Mesenchymal stem cell (in vitro differentiated cells and primary cell): ENCODE data around the gene PGAM5.
A peak's percentile ranks its signal among the peaks of the same experiment; 100 is the strongest.

ENCODE experiments used
- DNase-seq: peaks from one replicate; pipeline ENCODE4 v3.0.0-alpha.2; 2013
- H2AFZ ChIP-seq: one replicate; pipeline ENCODE4 v1.6.1; 2013; ENCODE audit warnings: low read depth, mild to moderate bottlenecking, control low read depth, inconsistent platforms, low read length, moderate library complexity
- H2AK5ac ChIP-seq: 2 replicates; pipeline ENCODE4 v1.6.1; 2013; ENCODE audit warnings: low read length, moderate library complexity, mild to moderate bottlenecking, inconsistent platforms; ENCODE audit not compliant: severe bottlenecking
- H2BK120ac ChIP-seq: one replicate; pipeline ENCODE4 v1.6.1; 2013; ENCODE audit warnings: low read depth, mild to moderate bottlenecking, inconsistent platforms, low read length, moderate library complexity
- H2BK12ac ChIP-seq, 2 experiments: one replicate each; pipeline ENCODE4 v1.6.1; 2013; ENCODE audit warnings: inconsistent platforms in 2 of 2, low read length in 2 of 2, mild to moderate bottlenecking in 2 of 2, moderate library complexity in 2 of 2, control low read depth in 1 of 2
- H2BK15ac ChIP-seq: one replicate; pipeline ENCODE4 v1.6.1; 2013; ENCODE audit warnings: mild to moderate bottlenecking, low read depth, inconsistent platforms; ENCODE audit not compliant: poor library complexity, severe bottlenecking
- H2BK5ac ChIP-seq: 2 replicates; pipeline ENCODE4 v1.6.1; 2013; ENCODE audit warnings: low read depth, mild to moderate bottlenecking, low read length, control low read depth, inconsistent platforms; ENCODE audit not compliant: poor library complexity, severe bottlenecking
- H3K14ac ChIP-seq, 2 experiments: one replicate each; pipeline ENCODE4 v1.6.1; 2013; ENCODE audit warnings: inconsistent platforms in 2 of 2, low read length in 2 of 2, control low read depth in 1 of 2, mild to moderate bottlenecking in 1 of 2, moderate library complexity in 1 of 2
- H3K18ac ChIP-seq, 2 experiments: one replicate each; pipeline ENCODE4 v1.6.1; 2013; ENCODE audit warnings: inconsistent platforms in 2 of 2, low read length in 2 of 2, control low read depth in 1 of 2, low read depth in 1 of 2, mild to moderate bottlenecking in 1 of 2
- H3K23ac ChIP-seq, 2 experiments: one replicate each; pipeline ENCODE4 v1.6.1; 2013; ENCODE audit warnings: inconsistent platforms in 2 of 2, low read length in 2 of 2, mild to moderate bottlenecking in 2 of 2, moderate library complexity in 2 of 2, control low read depth in 1 of 2
- H3K27ac ChIP-seq: 2 replicates; pipeline ENCODE4 v1.5.1; 2013; ENCODE audit warnings: mild to moderate bottlenecking, moderate library complexity, low read length, control low read depth, inconsistent platforms; ENCODE audit not compliant: poor library complexity, severe bottlenecking
- H3K27me3 ChIP-seq, 2 experiments: 2 replicates each; pipeline versions ENCODE4 v1.6.1 to v1.7.0; 2013; ENCODE audit warnings: low read length in 2 of 2, mild to moderate bottlenecking in 2 of 2, moderate library complexity in 2 of 2, control low read depth in 1 of 2, inconsistent platforms in 1 of 2; ENCODE audit not compliant: control insufficient read depth in 1 of 2, insufficient read depth in 1 of 2
- H3K36me3 ChIP-seq, 2 experiments: 2 replicates each; pipeline versions ENCODE4 v1.6.1 to v1.7.0; 2013; ENCODE audit warnings: low read length in 2 of 2, control low read depth in 1 of 2, inconsistent platforms in 1 of 2, low read depth in 1 of 2, mild to moderate bottlenecking in 1 of 2; ENCODE audit not compliant: insufficient read depth in 2 of 2, control insufficient read depth in 1 of 2
- H3K4ac ChIP-seq, 2 experiments: one replicate each; pipeline ENCODE4 v1.6.1; 2013; ENCODE audit warnings: inconsistent platforms in 2 of 2, low read length in 2 of 2, mild to moderate bottlenecking in 2 of 2, moderate library complexity in 2 of 2, control low read depth in 1 of 2, low read depth in 1 of 2
- H3K4me1 ChIP-seq: 2 replicates; pipeline ENCODE4 v1.6.1; 2013; ENCODE audit warnings: low read depth, low read length, control low read depth; ENCODE audit not compliant: control insufficient read depth, insufficient read depth
- H3K4me2 ChIP-seq: 2 replicates; pipeline ENCODE4 v1.6.1; 2013; ENCODE audit warnings: low read length, mild to moderate bottlenecking, inconsistent platforms; ENCODE audit not compliant: poor library complexity, severe bottlenecking
- H3K4me3 ChIP-seq, 2 experiments: 2 replicates each; pipeline versions ENCODE4 v1.5.1 to v1.7.0; 2013; ENCODE audit warnings: low read length in 2 of 2, mild to moderate bottlenecking in 2 of 2, control low read depth in 1 of 2, low read depth in 1 of 2; ENCODE audit not compliant: insufficient read depth in 1 of 2
- H3K79me1 ChIP-seq: replicated peaks from 2 replicates; pipeline ENCODE4 v1.6.1; 2013; ENCODE audit warnings: mild to moderate bottlenecking, control low read depth, low read length, inconsistent platforms; ENCODE audit not compliant: poor library complexity, severe bottlenecking
- H3K9ac ChIP-seq: 2 replicates; pipeline ENCODE4 v1.7.0; 2013; ENCODE audit warnings: mild to moderate bottlenecking, low read length, moderate library complexity
- H3K9me3 ChIP-seq: 2 replicates; pipeline ENCODE4 v1.7.0; 2013; ENCODE audit warnings: mild to moderate bottlenecking, low read length; ENCODE audit not compliant: control insufficient read depth
- H4K8ac ChIP-seq: one replicate; pipeline ENCODE4 v1.6.1; 2013; ENCODE audit warnings: inconsistent platforms, mild to moderate bottlenecking, low read length, moderate library complexity
- H4K91ac ChIP-seq: one replicate; pipeline ENCODE4 v1.6.1; 2013; ENCODE audit warnings: mild to moderate bottlenecking, low read length, inconsistent platforms
- WGBS: methylation state at CpG from one replicate; pipeline ENCODE4 v1.1.7; 2013; ENCODE audit warnings: mixed read lengths; 5-methylcytosine and 5-hydroxymethylcytosine counted together

The PGAM5 gene

DNA sequence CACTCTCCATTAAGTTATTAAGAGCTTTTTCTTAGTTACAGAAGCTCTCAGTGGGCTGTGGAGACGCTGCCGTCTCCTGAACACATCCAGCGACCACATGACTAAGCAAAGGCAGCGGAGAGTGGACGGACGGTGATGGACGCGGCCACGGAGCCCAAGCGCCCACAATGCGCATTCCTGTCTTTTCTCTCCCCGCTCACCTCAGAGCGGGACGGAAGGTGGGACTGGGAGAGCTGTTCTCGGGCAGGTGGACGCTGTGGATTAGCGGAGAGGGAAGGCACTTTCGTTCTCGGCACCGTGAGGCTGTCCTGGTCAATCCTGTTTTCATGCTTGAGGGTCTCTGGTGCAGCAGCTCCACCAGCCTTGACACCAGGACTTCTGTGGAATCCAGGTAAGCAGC is 53.6 kb downstream of the PGAM5 start:
- Histone ChIP-seq H3K9me3 (no peaks in the 10 kb centered on the region), H2BK5ac (no peak overlapping the region), H3K18ac (no peak overlapping the region), H3K14ac (no peak overlapping the region), H3K79me1 (peaks cover 11% of the 10 kb centered on the region), H3K4me1 (peaks cover 11% of the 10 kb centered on the region), H2AFZ (no peak overlapping the region), H2BK120ac (no peak overlapping the region), H2BK12ac (no peak overlapping the region), H3K4me2 (no peak overlapping the region), H3K9ac (no peak overlapping the region), H3K27ac (no peak overlapping the region), H2BK15ac (no peak overlapping the region), H3K27me3 (no peaks in the 10 kb centered on the region), H3K4ac (no peak overlapping the region), H3K4me3 (no peak overlapping the region), H4K91ac (no peak overlapping the region), H2AK5ac (no peak overlapping the region), H3K36me3 (peaks cover 17 to 18% of the 10 kb centered on the region in 2 experiments), H3K23ac (no peak overlapping the region), H4K8ac (no peak overlapping the region)
- no peak for DNase-seq
- WGBS, result 93% methylated on average over 20 of the region's 20 CpGs

DNA sequence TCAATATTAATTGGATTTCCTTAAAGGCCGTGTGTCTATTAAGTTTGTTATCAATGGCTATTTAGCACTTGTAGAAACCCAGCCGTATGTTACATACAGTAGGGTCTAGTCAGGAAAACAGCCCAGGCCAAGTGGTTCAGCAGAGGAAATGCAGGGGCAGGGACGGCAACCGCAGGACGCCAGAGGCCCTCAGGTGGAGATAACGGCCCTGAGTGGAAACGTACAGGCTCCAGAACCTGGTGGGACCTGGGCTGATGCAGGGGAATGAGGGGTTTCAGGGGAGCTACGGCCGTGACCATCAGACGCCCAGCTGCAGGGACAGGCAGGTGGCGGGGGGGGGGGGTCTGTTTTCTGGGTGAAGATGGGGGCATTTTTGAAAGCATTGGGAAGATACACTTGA is 54.7 kb downstream of the PGAM5 start:
- Histone ChIP-seq H3K9me3 (no peaks in the 10 kb centered on the region), H3K14ac (no peak overlapping the region), H2BK120ac (no peak overlapping the region), H3K9ac (no peak overlapping the region), H3K4me1 (peaks cover 6% of the 10 kb centered on the region), H3K4me2 (no peak overlapping the region), H3K36me3 (peaks cover 23 to 28% of the 10 kb centered on the region in 2 experiments), H2BK15ac (no peak overlapping the region), H3K23ac (no peak overlapping the region), H3K27me3 (no peaks in the 10 kb centered on the region), H4K8ac (peak overlapping the region; percentile 39), H3K18ac (no peak overlapping the region), H2AK5ac (no peak overlapping the region), H2BK12ac (no peak overlapping the region), H4K91ac (no peak overlapping the region), H3K79me1 (peaks cover 14% of the 10 kb centered on the region), H2AFZ (no peak overlapping the region), H3K4me3 (no peak overlapping the region), H3K27ac (no peak overlapping the region), H2BK5ac (no peak overlapping the region), H3K4ac (no peak overlapping the region)
- no peak for DNase-seq
- 84% methylated on average over 11 of the region's 11 CpGs for WGBS

DNA sequence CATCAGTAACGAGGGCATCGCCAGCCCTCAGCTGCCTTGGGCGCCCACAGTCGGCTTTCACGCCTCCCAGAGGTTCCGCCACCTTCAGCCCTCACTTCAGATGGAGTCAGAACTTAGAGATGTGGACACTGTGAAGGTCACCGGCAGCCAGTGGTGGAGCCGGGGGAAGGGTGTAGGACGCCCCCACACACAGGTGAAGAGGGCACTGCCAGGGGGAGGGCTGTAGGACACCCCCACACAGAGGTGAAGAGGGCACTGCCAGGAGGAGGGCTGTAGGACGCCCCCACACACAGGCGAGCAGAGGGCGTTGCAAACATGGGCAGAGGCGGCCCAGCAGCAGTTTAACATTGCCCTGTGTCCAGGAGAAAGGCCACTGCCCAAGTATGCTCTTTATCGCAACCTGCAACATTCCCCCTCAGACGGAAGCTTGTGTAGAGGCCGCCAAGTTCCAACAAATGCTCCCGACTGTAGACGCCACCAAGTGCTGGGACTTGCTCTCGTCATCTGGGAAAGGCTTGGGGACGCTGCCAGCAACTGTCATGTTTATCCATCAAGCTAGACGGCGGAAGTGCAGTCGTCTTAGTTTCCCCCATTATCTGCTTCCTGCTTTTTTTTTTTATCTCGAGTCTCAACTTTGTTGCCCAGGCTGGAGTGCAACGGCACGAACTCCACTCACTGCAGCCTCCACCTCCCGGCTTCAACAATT is 55.9 kb downstream of the PGAM5 start:
- Histone ChIP-seq H3K9me3 (no peaks in the 10 kb centered on the region), H2AFZ (no peak overlapping the region), H3K4me3 (no peak overlapping the region), H3K23ac (no peak overlapping the region), H3K27ac (no peak overlapping the region), H4K8ac (no peak overlapping the region), H3K4me2 (no peak overlapping the region), H3K4ac (no peak overlapping the region), H3K9ac (no peak overlapping the region), H2BK15ac (peak overlapping the region; percentile 13), H2BK12ac (no peak overlapping the region), H3K4me1 (peaks cover 8% of the 10 kb centered on the region), H2BK120ac (no peak overlapping the region), H3K14ac (no peak overlapping the region), H3K36me3 (peaks cover 28 to 38% of the 10 kb centered on the region in 2 experiments), H2AK5ac (no peak overlapping the region), H2BK5ac (no peak overlapping the region), H3K27me3 (no peaks in the 10 kb centered on the region), H3K79me1 (peaks cover 16% of the 10 kb centered on the region), H4K91ac (no peak overlapping the region), H3K18ac (no peak overlapping the region)
- 93% methylated on average over 25 of the region's 27 CpGs for WGBS
- DNase-seq, result no peak

DNA sequence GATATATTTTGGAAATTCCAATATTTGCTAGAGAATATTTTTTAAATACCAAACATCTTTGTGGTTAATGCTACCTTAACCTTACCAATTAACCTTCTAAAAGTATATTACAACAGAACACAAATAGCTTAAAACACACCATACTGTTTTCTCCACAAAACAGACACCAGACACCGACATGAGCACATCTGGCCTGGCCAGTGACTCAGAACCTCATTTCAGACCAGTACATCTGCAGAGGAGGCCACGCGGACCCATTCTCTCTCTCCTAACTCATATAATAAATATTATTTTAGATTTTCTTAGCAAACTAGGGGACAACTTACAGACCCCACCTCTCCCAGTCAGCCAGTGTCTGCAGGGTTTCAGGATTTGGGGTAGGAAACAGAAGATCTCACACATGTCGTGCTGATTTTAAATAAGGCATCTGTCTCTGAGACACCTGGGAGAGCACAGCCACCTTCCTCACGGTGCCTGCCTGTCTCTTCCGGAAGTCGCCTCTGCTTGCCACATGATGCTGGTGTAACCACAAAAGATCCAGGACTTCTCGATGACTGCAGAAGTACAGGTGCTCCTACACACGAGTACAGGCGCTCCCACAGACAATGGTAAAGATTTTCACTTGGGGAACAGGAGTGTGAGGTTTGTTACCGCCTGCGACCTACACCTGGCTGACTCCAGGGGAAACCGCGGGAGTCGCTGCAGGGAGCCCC is 60.6 kb downstream of the PGAM5 start:
- Histone ChIP-seq H2AFZ (no peak overlapping the region), H4K91ac (no peak overlapping the region), H3K9me3 (no peaks in the 10 kb centered on the region), H2BK120ac (no peak overlapping the region), H2AK5ac (no peak overlapping the region), H2BK5ac (no peak overlapping the region), H3K27ac (peak overlapping the region; percentile 7), H3K4me2 (no peak overlapping the region), H2BK12ac (no peak overlapping the region), H3K79me1 (peaks cover 21% of the 10 kb centered on the region), H3K23ac (no peak overlapping the region), H3K14ac (no peak overlapping the region), H4K8ac (no peak overlapping the region), H3K4me1 (peaks cover 11% of the 10 kb centered on the region), H2BK15ac (no peak overlapping the region), H3K36me3 (peaks cover 71 to 78% of the 10 kb centered on the region in 2 experiments), H3K9ac (no peak overlapping the region), H3K18ac (no peak overlapping the region), H3K4me3 (no peak overlapping the region), H3K4ac (no peak overlapping the region), H3K27me3 (no peaks in the 10 kb centered on the region)
- WGBS, result 98% methylated on average over 13 of the region's 15 CpGs
- no peak for DNase-seq
